Stimulated activated CD4-positive, alpha-beta T cell treated with anti-CD3 and anti-CD28 coated beads, Interleukin-12 subunit alpha, Interleukin-12 subunit beta, amount 100 ng/mL, for 24 hours (primary cell): ENCODE data around the gene TNIK.
A peak's percentile ranks its signal among the peaks of the same experiment; 100 is the strongest.

Source experiments
- DNase-seq, 2 experiments: peaks; one replicate each; pipeline ENCODE4 v3.0.0-alpha.2; 2020; ENCODE audit warnings: low read depth in 2 of 2

Gene TNIK

GRCh38 chr3:171459942-171460724 lies at the start of gene TNIK:
TSS of gene TNIK (minus strand) at chr3:171460405. CDS start at chr3:171460063, 342 bp downstream.
- DNase-seq = peak; percentile 85 to 95

- no peak for DNase-seq
Observed at GRCh38 chr3:171508676-171509075, 48.5 kb upstream of the TNIK start.

- no peak for DNase-seq
Observed at GRCh38 chr3:171508206-171508605, 48.0 kb upstream of the TNIK start.

GRCh38 chr3:171506743-171507319 lies 46.6 kb upstream of the TNIK start:
- DNase-seq = no peak

- DNase-seq = no peak
Observed at GRCh38 chr3:171505822-171506333, 45.7 kb upstream of the TNIK start.

GRCh38 chr3:171504376-171504775 lies 44.2 kb upstream of the TNIK start:
- no peak for DNase-seq

- DNase-seq = no peak
Observed at GRCh38 chr3:171503817-171504216, 43.6 kb upstream of the TNIK start.

GRCh38 chr3:171498921-171499320 lies 38.7 kb upstream of the TNIK start:
- DNase-seq = no peak

- no peak for DNase-seq
Observed at GRCh38 chr3:171497468-171497867, 37.3 kb upstream of the TNIK start.

GRCh38 chr3:171495413-171495812 lies 35.2 kb upstream of the TNIK start:
- no peak for DNase-seq

GRCh38 chr3:171494457-171495109 lies 34.4 kb upstream of the TNIK start:
- DNase-seq = no peak

GRCh38 chr3:171491361-171491760 lies 31.2 kb upstream of the TNIK start:
- DNase-seq = no peak

- DNase-seq = no peak
Observed at GRCh38 chr3:171490901-171491300, 30.7 kb upstream of the TNIK start.

GRCh38 chr3:171489348-171489747 lies 29.1 kb upstream of the TNIK start:
- DNase-seq = no peak

- no peak for DNase-seq
Observed at GRCh38 chr3:171488479-171488878, 28.3 kb upstream of the TNIK start.

- no peak for DNase-seq
Observed at GRCh38 chr3:171487382-171487781, 27.2 kb upstream of the TNIK start.

GRCh38 chr3:171485338-171485737 lies 25.1 kb upstream of the TNIK start:
- no peak for DNase-seq

GRCh38 chr3:171481011-171481410 lies 20.8 kb upstream of the TNIK start:
- no peak for DNase-seq

GRCh38 chr3:171480526-171480925 lies 20.3 kb upstream of the TNIK start:
- no peak for DNase-seq

GRCh38 chr3:171476532-171477102 lies 16.4 kb upstream of the TNIK start:
- no peak for DNase-seq

- DNase-seq = no peak
Observed at GRCh38 chr3:171472552-171472951, 12.3 kb upstream of the TNIK start.

- DNase-seq = no peak
Observed at GRCh38 chr3:171470714-171471227, 10.6 kb upstream of the TNIK start.
